HepG2 (cell line): ENCODE data around the gene ADSS1. TPM values are rescaled to one million over a fixed set of nuclear protein-coding genes. Genes with fewer than 3 reads are reported as not detected.
A peak's percentile ranks its signal among the peaks of the same experiment; 100 is the strongest.

Experiments used
- AGO2 ChIP-seq: fragments of 200-400 bp; formaldehyde crosslinking; optimal IDR thresholded peaks from 2 replicates; pipeline ENCODE3; 2017; ENCODE audit warnings: mild to moderate bottlenecking, low read depth, low read length, moderate library complexity
- ATF7 ChIP-seq, 2 experiments: fragments of 450-650 bp in 1 of 2; sonication (generic) in 1 of 2; formaldehyde crosslinking in 1 of 2; IDR thresholded peaks; 2 replicates each; pipeline versions ENCODE4 v1.4.0 to v1.6.1; 2016 to 2020; ENCODE audit warnings: antibody characterized with exemption in 1 of 2, mild to moderate bottlenecking in 1 of 2, missing genetic modification reagents in 1 of 2
- E2F5 ChIP-seq: sonication (generic); formaldehyde crosslinking; conservative IDR thresholded peaks from 2 replicates; pipeline ENCODE4 v1.4.0; 2020; ENCODE audit warnings: missing genetic modification reagents
- ERF ChIP-seq: IDR thresholded peaks from 2 replicates; pipeline ENCODE4 v1.6.1; 2018; ENCODE audit warnings: missing biosample characterization, missing genetic modification reagents
- HNF1A ChIP-seq, 2 experiments: sonication (generic) in 1 of 2; formaldehyde crosslinking in 1 of 2; IDR thresholded peaks; 2 replicates each; pipeline versions ENCODE4 v1.4.0 to v1.6.1; 2016 to 2020; ENCODE audit warnings: borderline replicate concordance in 1 of 2, low read depth in 1 of 2, mild to moderate bottlenecking in 1 of 2, missing genetic modification reagents in 1 of 2
- MTERF4 ChIP-seq: sonication (generic); formaldehyde crosslinking; IDR thresholded peaks from 2 replicates; pipeline ENCODE4 v1.8.0; 2023; ENCODE audit warnings: mild to moderate bottlenecking, missing genetic modification reagents
- RBM39 ChIP-seq: fragments of 200-400 bp; formaldehyde crosslinking; IDR thresholded peaks from one replicate; pipeline ENCODE4 v1.6.1; 2018; ENCODE audit warnings: antibody characterized with exemption, mild to moderate bottlenecking, low read depth, low read length; ENCODE audit not compliant: poor library complexity, severe bottlenecking
- TFAP4 ChIP-seq: sonication (generic); IDR thresholded peaks from 2 replicates; pipeline ENCODE4 v1.6.1; 2016; ENCODE audit warnings: low read depth, borderline replicate concordance
- TRIM24 ChIP-seq: sonication (generic); formaldehyde crosslinking; IDR thresholded peaks from 2 replicates; pipeline ENCODE4 v1.8.0; 2022; ENCODE audit warnings: mild to moderate bottlenecking, missing genetic modification reagents
- ZMYM2 ChIP-seq: sonication (generic); formaldehyde crosslinking; IDR thresholded peaks from 2 replicates; pipeline ENCODE4 v1.8.0; 2022; ENCODE audit warnings: mild to moderate bottlenecking, missing genetic modification reagents
- ZNF12 ChIP-seq: sonication (generic); formaldehyde crosslinking; IDR thresholded peaks from 2 replicates; pipeline ENCODE4 v1.5.0; 2020; ENCODE audit warnings: missing genetic modification reagents
- ZNF333 ChIP-seq: sonication (generic); formaldehyde crosslinking; IDR thresholded peaks from 2 replicates; pipeline ENCODE4 v1.4.0; 2020; ENCODE audit warnings: mild to moderate bottlenecking, missing genetic modification reagents, borderline replicate concordance
- ZNF337 ChIP-seq: sonication (generic); formaldehyde crosslinking; IDR thresholded peaks from 2 replicates; pipeline ENCODE4 v1.5.1; 2020; ENCODE audit warnings: missing genetic modification reagents, low read depth, mild to moderate bottlenecking, borderline replicate concordance
- ZNF446 ChIP-seq: sonication (generic); formaldehyde crosslinking; IDR thresholded peaks from 2 replicates; pipeline ENCODE4 v1.5.0; 2020; ENCODE audit warnings: mild to moderate bottlenecking, missing genetic modification reagents
- polyA plus RNA-seq, 8 experiments: library from polyadenylated mRNA; depleted of rRNA in 3 of 8; stranded (reverse) in 7 of 8; unstranded in 1 of 8; fragments of >200 nt; fragmentation: Illumina TruSeq in 4 of 8; extraction: Trizol in 4 of 8; gene quantifications; 2 replicates each; pipeline versions ENCODE4 v1.2.1 to v1.2.3, GENCODE V29; 2011 to 2016; ENCODE audit warnings: low read depth in 4 of 8, missing spikeins in 1 of 8, mixed read lengths in 1 of 8; ENCODE audit not compliant: insufficient read depth in 1 of 8
- total RNA-seq, 5 experiments: library from RNA; depleted of rRNA; stranded (reverse); fragments of >200 nt; fragmentation: Illumina TruSeq; extraction: Trizol; gene quantifications; 2 replicates each; pipeline ENCODE4 v1.2.3, GENCODE V29; 2016; ENCODE audit warnings: low read depth in 1 of 5
- TF ChIP-seq, protein P1 (sequence below): sonication (generic); formaldehyde crosslinking; IDR thresholded peaks from 2 replicates; pipeline ENCODE4 v1.8.0; 2022; ENCODE audit warnings: mild to moderate bottlenecking, missing genetic modification reagents

The ADSS1 gene
- total and polyA plus RNA-seq, 2 of the 13 experiments (the other 11 are each of a cell fraction or from before 2014, with no cell fraction given), result 1.0 to 36.7 TPM

GRCh38 chr14:104722938-104723650, 935 bp upstream of the ADSS1 start (continued):
- TF ChIP-seq TRIM24 (CRISPR knock-in tag) (no peak), AGO2 (peak; percentile 76), E2F5 (CRISPR knock-in tag) (0 out of 2 replicates have a peak, but pooled peaks have one; percentile 17), ZMYM2 (CRISPR knock-in tag) (no peak), HNF1A (IDR thresholded peaks at IDR 0.05; ENCODE audit: low read depth) (no peak), HNF1A (CRISPR knock-in tag; IDR thresholded peaks at IDR 0.05; ENCODE audit: borderline replicate concordance) (0 out of 2 replicates have a peak, but pooled peaks have one; percentile 52), RBM39 (peak; percentile 26), TFAP4 (no peak), ZNF333 (0 out of 2 replicates have a peak, but pooled peaks have one; percentile 45), ERF (0 out of 2 replicates have a peak, but pooled peaks have one; percentile 13), ZNF12 (CRISPR knock-in tag) (no peak), ZNF446 (CRISPR knock-in tag) (0 out of 2 replicates have a peak, but pooled peaks have one; percentile 32), ZNF337 (CRISPR knock-in tag) (0 out of 2 replicates have a peak, but pooled peaks have one; percentile 33), ATF7 (IDR thresholded peaks at IDR 0.05) (no peak), ATF7 (CRISPR knock-in tag; IDR thresholded peaks at IDR 0.05) (0 out of 2 replicates have a peak, but pooled peaks have one; percentile 23), MTERF4 (peak; percentile 47; the same call in 1 of the 2 replicates)
- TF ChIP-seq, protein P1, sequence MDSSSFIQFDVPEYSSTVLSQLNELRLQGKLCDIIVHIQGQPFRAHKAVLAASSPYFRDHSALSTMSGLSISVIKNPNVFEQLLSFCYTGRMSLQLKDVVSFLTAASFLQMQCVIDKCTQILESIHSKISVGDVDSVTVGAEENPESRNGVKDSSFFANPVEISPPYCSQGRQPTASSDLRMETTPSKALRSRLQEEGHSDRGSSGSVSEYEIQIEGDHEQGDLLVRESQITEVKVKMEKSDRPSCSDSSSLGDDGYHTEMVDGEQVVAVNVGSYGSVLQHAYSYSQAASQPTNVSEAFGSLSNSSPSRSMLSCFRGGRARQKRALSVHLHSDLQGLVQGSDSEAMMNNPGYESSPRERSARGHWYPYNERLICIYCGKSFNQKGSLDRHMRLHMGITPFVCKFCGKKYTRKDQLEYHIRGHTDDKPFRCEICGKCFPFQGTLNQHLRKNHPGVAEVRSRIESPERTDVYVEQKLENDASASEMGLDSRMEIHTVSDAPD (CRISPR knock-in tag), result no peak
